ENCODE data around the gene TMC5.

DNA sequence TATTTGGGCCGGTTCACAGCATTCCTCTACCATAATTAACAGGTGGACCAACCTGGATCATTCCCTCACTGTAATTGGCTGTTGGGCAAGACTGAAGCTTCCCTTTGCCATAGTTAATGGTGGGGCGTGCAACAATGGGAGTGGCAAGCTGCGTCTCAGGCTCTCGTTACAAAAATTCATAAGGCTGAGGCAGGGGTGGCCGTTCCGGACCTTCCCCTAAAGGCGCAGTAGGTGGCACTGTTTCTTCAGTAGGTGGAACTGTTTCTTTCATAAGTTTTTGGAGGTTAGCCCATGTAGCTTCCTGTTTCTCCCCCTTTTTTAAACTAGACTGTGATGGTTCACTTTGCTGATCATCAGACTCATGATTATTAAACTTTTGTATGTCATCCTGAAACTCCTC lies 17.0 kb upstream of the TMC5 start:
- no peak for TF ChIP-seq POLR2AphosphoS5 (IDR thresholded peaks at IDR 0.05; ENCODE audit: low read depth)
- TF ChIP-seq NANOG (IDR thresholded peaks at IDR 0.05; ENCODE audit: borderline replicate concordance) = no peak
